A673 (cell line): ENCODE data around the gene FSTL5. TPM values are rescaled to one million over a fixed set of nuclear protein-coding genes. Genes with fewer than 3 reads are reported as not detected.
"Not testable (repeated sequence)": the region's sequence is repeated elsewhere in the genome, so short reads cannot be mapped to it uniquely, and the experiment has no call there.

Source experiments
- BruUV-seq: library from RNA; stranded (reverse); fragments of 400-500 nt; replicated peaks from 2 replicates; lab custom pipeline; 2021; lab: Mats Ljungman, UMichigan
- CTCF ChIA-PET: fragments of 300-600 bp; sonication (Branson Sonifier 250); formaldehyde crosslinking; loops from one replicate; lab custom pipeline; 2022; ENCODE audit warnings: antibody characterized with exemption; lab: Charles Lee
- POLR2A ChIA-PET: fragments of 300-600 bp; sonication (Branson Sonifier 250); formaldehyde crosslinking; loops from one replicate; lab custom pipeline; 2022; ENCODE audit warnings: antibody characterized with exemption; ENCODE audit not compliant: low non-redundant PET; lab: Charles Lee
- DNase-seq: peaks from one replicate; pipeline ENCODE4 v3.0.0-alpha.2; 2015; ENCODE audit warnings: low spot score
- H3K27ac ChIP-seq: fragments of 200-600 bp; sonication (generic); 2 replicates; pipeline ENCODE4 v1.5.1; 2016; ENCODE audit warnings: mixed run types, low read depth, mild to moderate bottlenecking, mixed read lengths, antibody characterized with exemption, low read length; ENCODE audit not compliant: poor library complexity, severe bottlenecking
- H3K27me3 ChIP-seq: fragments of 200-600 bp; sonication (generic); replicated peaks from 2 replicates; pipeline ENCODE4 v1.6.1; 2017; ENCODE audit warnings: mixed run types, low read depth, mild to moderate bottlenecking, mixed read lengths, antibody characterized with exemption, low read length; ENCODE audit not compliant: insufficient read depth, poor library complexity
- H3K36me3 ChIP-seq: fragments of 200-600 bp; sonication (generic); 2 replicates; pipeline ENCODE4 v1.6.1; 2016; ENCODE audit warnings: mixed run types, mild to moderate bottlenecking, mixed read lengths, antibody characterized with exemption, low read length; ENCODE audit not compliant: insufficient read depth, poor library complexity, severe bottlenecking
- H3K4me1 ChIP-seq: fragments of 200-600 bp; sonication (generic); 2 replicates; pipeline ENCODE4 v1.6.1; 2017; ENCODE audit warnings: mixed run types, mild to moderate bottlenecking, mixed read lengths, antibody characterized with exemption, low read length; ENCODE audit not compliant: insufficient read depth, poor library complexity, severe bottlenecking
- H3K4me3 ChIP-seq: fragments of 200-600 bp; sonication (generic); 2 replicates; pipeline ENCODE4 v1.5.1; 2016; ENCODE audit warnings: low read depth, mixed run types, mild to moderate bottlenecking, mixed read lengths, low read length; ENCODE audit not compliant: poor library complexity, severe bottlenecking
- H3K9me3 ChIP-seq: fragments of 200-600 bp; sonication (generic); 2 replicates; pipeline ENCODE4 v1.6.1; 2016; ENCODE audit warnings: mixed run types, low read depth, mild to moderate bottlenecking, mixed read lengths, antibody characterized with exemption, low read length; ENCODE audit not compliant: poor library complexity, severe bottlenecking
- CTCF ChIP-seq: fragments of 300-800, 200-600 bp; sonication (generic); conservative IDR thresholded peaks from 2 replicates; pipeline ENCODE4 v1.5.1; 2017; ENCODE audit warnings: low read depth, mild to moderate bottlenecking, antibody characterized with exemption, low read length, moderate library complexity, mixed read lengths
- EZH2 ChIP-seq: fragments of 200-600 bp; sonication (generic); IDR thresholded peaks from 2 replicates; pipeline ENCODE4 v1.6.1; 2017; ENCODE audit warnings: borderline replicate concordance, low read depth, mild to moderate bottlenecking, mixed read lengths, antibody characterized with exemption, low read length; ENCODE audit not compliant: poor library complexity, severe bottlenecking
- intact Hi-C: fragments of 100-400 bp; cut with micrococcal nuclease; formaldehyde crosslinking; loops from one replicate; pipeline ENCODE4 v1.10.0; 2022; ENCODE audit not compliant: unreplicated experiment
- total RNA-seq: library from RNA; stranded (reverse); gene quantifications from 2 replicates; pipeline ENCODE4 v1.2.3, GENCODE V29; 2021

Gene FSTL5
- total RNA-seq, 1 experiment from 2014 or later, result 0.15 TPM

- H3K36me3 ChIP-seq, result no peaks in the 10 kb centered on the region
- no peaks in the 10 kb centered on the region for H3K4me1 ChIP-seq
- DNase-seq, result no peak
- H3K4me3 ChIP-seq, result no peak overlapping the region
- no peak for TF ChIP-seq EZH2
- no peak for TF ChIP-seq CTCF
- no TSS peak for BruUV-seq
- no peak overlapping the region for H3K27ac ChIP-seq
- H3K27me3 ChIP-seq, result no peaks in the 10 kb centered on the region
- intact Hi-C loops, result no loop called here
- POLR2A ChIA-PET, result no interaction called here
- no peaks in the 10 kb centered on the region for H3K9me3 ChIP-seq
- CTCF ChIA-PET, result no interaction called here
Measured at GRCh38 chr4:161762796-161763195, 401.0 kb downstream of the FSTL5 start.

- no peak for TF ChIP-seq CTCF
- no peak for TF ChIP-seq EZH2
- CTCF ChIA-PET, result no interaction called here
- H3K4me1 ChIP-seq, result no peaks in the 10 kb centered on the region
Measured at GRCh38 chr4:161760008-161760407, 403.8 kb downstream of the FSTL5 start.

GRCh38 chr4:161758412-161758811, 405.4 kb downstream of the FSTL5 start:
- H3K36me3 ChIP-seq, H3K4me1 ChIP-seq, DNase-seq, BruUV-seq, POLR2A ChIA-PET, H3K9me3 ChIP-seq, H3K27ac ChIP-seq, H3K27me3 ChIP-seq, H3K4me3 ChIP-seq, intact Hi-C loops, CTCF ChIA-PET: not testable (repeated sequence)

More at GRCh38 chr4:161760008-161760407, 403.8 kb downstream of the FSTL5 start:
- no peak overlapping the region for H3K4me3 ChIP-seq
- H3K27me3 ChIP-seq, result no peaks in the 10 kb centered on the region
- POLR2A ChIA-PET, result no interaction called here
- no peaks in the 10 kb centered on the region for H3K36me3 ChIP-seq
- intact Hi-C loops, result no loop called here
- no TSS peak for BruUV-seq
- no peak overlapping the region for H3K27ac ChIP-seq
- no peaks in the 10 kb centered on the region for H3K9me3 ChIP-seq
- no peak for DNase-seq

GRCh38 chr4:161728929-161729328, 434.9 kb downstream of the FSTL5 start:
- ChIA-PET POLR2A (interaction anchor here (0.6 kb wide), 1 partner anchor 399 kb away, joined by 4 read pairs; no protein-coding TSS in a partner anchor), CTCF (no interaction called here)
- no TSS peak for BruUV-seq
- Histone ChIP-seq H3K4me1 (no peaks in the 10 kb centered on the region), H3K9me3 (no peaks in the 10 kb centered on the region), H3K27ac (no peak overlapping the region), H3K36me3 (no peaks in the 10 kb centered on the region), H3K27me3 (no peaks in the 10 kb centered on the region), H3K4me3 (no peak overlapping the region)
- TF ChIP-seq EZH2, result no peak
- no peak for TF ChIP-seq CTCF
- no peak for DNase-seq
- intact Hi-C loops, result no loop called here
